Right lobe of liver (tissue), 6 donors: ENCODE measurements around the gene DIAPH3. TPM values are rescaled to one million over a fixed set of nuclear protein-coding genes. Genes with fewer than 3 reads are reported as not detected.

Source experiments
- ATAC-seq, 4 donors: fragments of 200-7000 bp; cut with Tn5 transposase; one replicate each; pipeline ENCODE4 v1.9.1; 2020; ENCODE audit warnings: mild to moderate bottlenecking in 4 of 4, moderate library complexity in 4 of 4
- DNase-seq, 3 donors: peaks; one replicate each; pipeline ENCODE4 v3.0.0-alpha.2; 2020
- H3K27ac ChIP-seq, 3 donors: fragments of 200-600 bp; one replicate each; pipeline ENCODE4 v1.8.0; 2022
- H3K27me3 ChIP-seq, 2 donors: fragments of 200-600 bp; one replicate each; pipeline ENCODE4 v1.8.0; 2022
- H3K36me3 ChIP-seq, 4 donors: fragments of 200-600 bp; sonication (generic) in 1 of 4; one replicate each; pipeline versions ENCODE4 v1.5.1 to v1.8.0; 2017 to 2022; ENCODE audit warnings: control low read depth in 1 of 4
- H3K4me1 ChIP-seq, 4 donors: fragments of 200-600 bp; sonication (generic) in 1 of 4; one replicate each; pipeline versions ENCODE4 v1.5.1 to v1.8.0; 2017 to 2022; ENCODE audit warnings: control low read depth in 1 of 4
- H3K4me3 ChIP-seq, 3 donors: fragments of 200-600 bp; one replicate each; pipeline ENCODE4 v1.8.0; 2022
- H3K9me3 ChIP-seq, 4 donors: fragments of 200-600 bp; sonication (generic) in 1 of 4; one replicate each; pipeline versions ENCODE4 v1.5.1 to v1.8.0; 2017 to 2022; ENCODE audit warnings: control low read depth in 1 of 4
- CTCF ChIP-seq, 4 donors: fragments of 200-600 bp in 3 of 4; fragments of 450-650 bp in 1 of 4; IDR thresholded peaks; one replicate each; pipeline versions ENCODE4 v1.5.1 to v1.8.0; 2016 to 2022; ENCODE audit warnings: antibody characterized with exemption in 4 of 4, mild to moderate bottlenecking in 2 of 4
- POLR2A ChIP-seq: fragments of 450-650 bp; IDR thresholded peaks from one replicate; pipeline ENCODE4 v1.6.1; 2017; ENCODE audit warnings: antibody characterized with exemption, mild to moderate bottlenecking
- WGBS: methylation state at CpG from one replicate; pipeline ENCODE4 v1.1.6; 2018; ENCODE audit warnings: low coverage, low lambda C conversion rate; ENCODE audit not compliant: insufficient coverage; ENCODE audit errors: missing lambda C conversion rate; 5-methylcytosine and 5-hydroxymethylcytosine counted together
- intact Hi-C, 2 donors: fragments of 100-400 bp; cut with DNase I; formaldehyde crosslinking; loops; one replicate each; pipeline versions ENCODE4 v1.11.2 to v1.14.1; 2022
- total RNA-seq, 6 experiments: library from RNA; depleted of rRNA in 2 of 6; stranded (reverse); fragments of >200 nt in 2 of 6; fragmentation: NEBNext Ultra II Directional in 3 of 6; extraction: Animal tissue kit (Norgen Biotek cat#: 25700) in 3 of 6; gene quantifications; one replicate each; pipeline versions ENCODE4 v1.1.0 to v1.2.4, GENCODE V29; 2016 to 2023
- donor health status: DM: no; HTN: yes; CAD: no.
- donor health status: DM: no; HTN: no; CAD: no.
- donor health status: DM: no; HTN: no; CAD: no.
- donor health status: DM: no; HTN: yes; CAD: no.
- donor health status: DM: no; HTN: yes; CAD: no.

Gene DIAPH3
- total RNA-seq, 6 experiments from 2014 or later = 0.10 to 1.6 (median 0.93) TPM; not detected in 1

- peak; percentile 60 to 85 (median 68) for ATAC-seq
- H3K36me3 ChIP-seq = no peaks in the 10 kb centered on the region
- H3K4me1 ChIP-seq = no peaks in the 10 kb centered on the region
- DNase-seq = no peak
- H3K4me3 ChIP-seq = no peak overlapping the region
- TF ChIP-seq POLR2A (no peak), CTCF (IDR thresholded peaks at IDR 0.05) (no peak)
- 51% methylated on average over 7 of the region's 7 CpGs for WGBS
- no peak overlapping the region for H3K27ac ChIP-seq
- no peaks in the 10 kb centered on the region for H3K9me3 ChIP-seq
- no peaks in the 10 kb centered on the region for H3K27me3 ChIP-seq
- intact Hi-C loops = no loop called here
These were observed 497.2 kb downstream of the DIAPH3 start for GRCh38 chr13:59666504-59666903.

GRCh38 chr13:59665732-59666131 is 498.0 kb downstream of the DIAPH3 start:
- Histone ChIP-seq H3K36me3 (no peaks in the 10 kb centered on the region), H3K9me3 (no peaks in the 10 kb centered on the region), H3K4me3 (no peak overlapping the region), H3K27me3 (no peaks in the 10 kb centered on the region), H3K27ac (no peak overlapping the region), H3K4me1 (no peaks in the 10 kb centered on the region)
- 77% methylated on average over 3 of the region's 3 CpGs for WGBS
- DNase-seq (no peak), ATAC-seq (no peak)
- TF ChIP-seq CTCF (IDR thresholded peaks at IDR 0.05) = no peak
- no peak for TF ChIP-seq POLR2A
- intact Hi-C loops = no loop called here

GRCh38 chr13:59665184-59665583 is 498.5 kb downstream of the DIAPH3 start:
- ATAC-seq = no peak
- 82% methylated on average over 1 of the region's 1 CpG for WGBS
- intact Hi-C loops = no loop called here
- DNase-seq = no peak
- Histone ChIP-seq H3K36me3 (no peaks in the 10 kb centered on the region), H3K27me3 (no peaks in the 10 kb centered on the region), H3K27ac (no peak overlapping the region), H3K4me1 (no peaks in the 10 kb centered on the region), H3K4me3 (no peak overlapping the region), H3K9me3 (no peaks in the 10 kb centered on the region)
- TF ChIP-seq CTCF (IDR thresholded peaks at IDR 0.05) = no peak
- no peak for TF ChIP-seq POLR2A

DNA sequence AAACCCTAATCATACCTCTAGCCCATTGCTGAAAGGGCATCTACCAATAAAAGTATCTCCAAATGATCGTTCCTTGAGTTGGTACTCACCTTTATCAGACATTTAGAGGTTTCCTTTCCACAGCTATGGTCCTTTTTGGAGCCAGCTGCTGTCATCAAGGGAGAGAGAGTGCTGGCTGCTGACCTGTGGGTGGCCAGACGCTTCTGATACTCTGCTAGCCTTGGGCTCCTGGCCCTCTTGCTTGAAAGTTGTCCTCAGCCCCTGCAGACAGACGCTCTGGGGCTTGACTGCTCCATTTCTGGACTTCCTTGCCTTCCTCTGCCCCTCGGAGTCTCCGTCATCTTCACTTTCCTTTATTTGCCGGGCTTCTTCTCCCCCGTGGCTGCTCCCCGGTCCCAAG is 499.1 kb downstream of the DIAPH3 start:
- Histone ChIP-seq H3K9me3 (no peaks in the 10 kb centered on the region), H3K36me3 (no peaks in the 10 kb centered on the region), H3K4me1 (no peaks in the 10 kb centered on the region), H3K27me3 (no peaks in the 10 kb centered on the region), H3K27ac (no peak overlapping the region), H3K4me3 (no peak overlapping the region)
- DNase-seq (no peak), ATAC-seq (no peak)
- TF ChIP-seq POLR2A = no peak
- no peak for TF ChIP-seq CTCF (IDR thresholded peaks at IDR 0.05)
- WGBS = 60% methylated on average over 7 of the region's 8 CpGs
- intact Hi-C loops = no loop called here

DNA sequence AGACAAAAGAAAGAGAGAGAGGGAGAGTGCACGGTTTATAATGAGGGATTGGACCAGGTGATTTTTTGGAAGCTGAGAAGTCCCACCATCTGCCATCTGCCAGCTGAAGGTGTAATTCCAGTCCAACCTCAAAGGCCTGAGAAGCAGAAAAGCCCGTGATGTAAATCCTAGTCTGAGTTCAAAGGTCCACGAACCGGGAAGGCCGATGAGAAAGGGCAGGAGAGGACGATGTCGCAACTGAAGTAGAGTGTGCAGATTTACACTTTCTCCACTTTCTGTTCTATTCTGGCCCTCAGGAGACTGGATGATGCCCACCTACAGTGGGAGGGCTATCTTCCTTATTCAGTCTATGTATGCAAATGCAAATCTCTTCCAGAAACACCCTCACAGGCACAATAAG is 500.0 kb downstream of the DIAPH3 start:
- WGBS = 14% methylated on average over 7 of the region's 7 CpGs
- Histone ChIP-seq H3K4me1 (no peaks in the 10 kb centered on the region), H3K27ac (no peak overlapping the region), H3K27me3 (no peaks in the 10 kb centered on the region), H3K9me3 (no peaks in the 10 kb centered on the region), H3K36me3 (no peaks in the 10 kb centered on the region), H3K4me3 (no peak overlapping the region)
- DNase-seq (no peak), ATAC-seq (peak; percentile 53 to 93 (median 76))
- TF ChIP-seq POLR2A (no peak), CTCF (IDR thresholded peaks at IDR 0.05) (no peak)
- intact Hi-C loops = no loop called here
